A549 (cell line): ENCODE measurements around the gene MED22.
"Not testable (repeated sequence)": the region's sequence is repeated elsewhere in the genome, so short reads cannot be mapped to it uniquely, and the experiment has no call there.

Experiments used
- BHLHE40 ChIP-seq: IDR thresholded peaks from 2 replicates; pipeline ENCODE4 v1.6.1; 2012; ENCODE audit warnings: low read depth, low read length, inconsistent platforms
- CHD4 ChIP-seq: fragments of 200-600 bp; sonication (generic); IDR thresholded peaks from 2 replicates; pipeline ENCODE4 v1.6.1; 2016; ENCODE audit warnings: antibody characterized with exemption, mild to moderate bottlenecking, borderline replicate concordance
- FOSL2 ChIP-seq, 2 experiments: fragments of 450-650 bp in 1 of 2; fragments of >200 bp in 1 of 2; sonication (Bioruptor Twin) in 1 of 2; formaldehyde crosslinking; IDR thresholded peaks; 2 replicates each; pipeline versions ENCODE4 v1.5.0 to v1.6.1; 2016 to 2020; ENCODE audit warnings: mild to moderate bottlenecking in 1 of 2, moderate library complexity in 1 of 2
- HDAC2 ChIP-seq: fragments of 200-600 bp; sonication (generic); IDR thresholded peaks from 2 replicates; pipeline ENCODE4 v1.6.1; 2016
- MAX ChIP-seq: IDR thresholded peaks from 2 replicates; pipeline ENCODE4 v1.6.1; 2012
- MYC ChIP-seq: IDR thresholded peaks from 2 replicates; pipeline ENCODE4 v1.6.1; 2012; ENCODE audit warnings: mild to moderate bottlenecking, inconsistent platforms, low read length, improper control_type of control experiment, borderline replicate concordance
- RCOR1 ChIP-seq: fragments of 150-350 bp; IDR thresholded peaks from 2 replicates; pipeline ENCODE4 v1.6.1; 2014; ENCODE audit warnings: antibody characterized with exemption, low read length, low read depth
- ZFP36 ChIP-seq: fragments of 450-650 bp; IDR thresholded peaks from 2 replicates; pipeline ENCODE4 v1.6.1; 2014; ENCODE audit warnings: borderline replicate concordance; ENCODE audit not compliant: partially characterized antibody
- TF ChIP-seq, protein P1 (sequence below): fragments of >200 bp; sonication (Bioruptor Twin); formaldehyde crosslinking; IDR thresholded peaks from 3 replicates; pipeline ENCODE4 v1.5.1; 2016

DNA sequence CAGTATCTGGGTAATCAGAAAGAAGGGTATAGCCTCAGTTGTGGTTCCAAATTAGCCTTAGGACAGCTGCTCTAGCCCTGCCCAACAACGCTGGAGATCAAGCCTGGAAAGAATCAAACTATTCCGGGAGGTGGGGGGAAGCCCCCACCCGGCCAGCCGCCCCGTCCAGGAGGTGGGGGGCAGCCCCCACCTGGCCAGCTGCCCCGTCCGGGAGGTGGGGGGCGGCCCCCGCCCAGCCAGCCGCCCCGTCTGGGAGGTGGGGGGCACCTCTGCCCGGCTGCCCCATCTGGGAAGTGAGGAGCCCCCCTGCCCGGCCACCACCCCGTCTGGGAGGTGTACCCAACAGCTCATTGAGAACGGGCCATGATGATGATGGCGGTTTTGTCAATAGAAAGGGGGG is 47.9 kb downstream of the MED22 start:
- TF ChIP-seq, protein P1, sequence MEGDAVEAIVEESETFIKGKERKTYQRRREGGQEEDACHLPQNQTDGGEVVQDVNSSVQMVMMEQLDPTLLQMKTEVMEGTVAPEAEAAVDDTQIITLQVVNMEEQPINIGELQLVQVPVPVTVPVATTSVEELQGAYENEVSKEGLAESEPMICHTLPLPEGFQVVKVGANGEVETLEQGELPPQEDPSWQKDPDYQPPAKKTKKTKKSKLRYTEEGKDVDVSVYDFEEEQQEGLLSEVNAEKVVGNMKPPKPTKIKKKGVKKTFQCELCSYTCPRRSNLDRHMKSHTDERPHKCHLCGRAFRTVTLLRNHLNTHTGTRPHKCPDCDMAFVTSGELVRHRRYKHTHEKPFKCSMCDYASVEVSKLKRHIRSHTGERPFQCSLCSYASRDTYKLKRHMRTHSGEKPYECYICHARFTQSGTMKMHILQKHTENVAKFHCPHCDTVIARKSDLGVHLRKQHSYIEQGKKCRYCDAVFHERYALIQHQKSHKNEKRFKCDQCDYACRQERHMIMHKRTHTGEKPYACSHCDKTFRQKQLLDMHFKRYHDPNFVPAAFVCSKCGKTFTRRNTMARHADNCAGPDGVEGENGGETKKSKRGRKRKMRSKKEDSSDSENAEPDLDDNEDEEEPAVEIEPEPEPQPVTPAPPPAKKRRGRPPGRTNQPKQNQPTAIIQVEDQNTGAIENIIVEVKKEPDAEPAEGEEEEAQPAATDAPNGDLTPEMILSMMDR = not testable (repeated sequence)
- TF ChIP-seq CHD4; RCOR1; ZFP36; FOSL2 (IDR thresholded peaks at IDR 0.05); FOSL2 (CRISPR knock-in tag; IDR thresholded peaks at IDR 0.05); MYC; HDAC2; BHLHE40; MAX: not testable (repeated sequence)
